Activated CD4-positive, alpha-beta memory T cell treated with anti-CD3 and anti-CD28 coated beads for 36 hours (primary cell): ENCODE data around the gene SMG6. TPM values are rescaled to one million over a fixed set of nuclear protein-coding genes. Genes with fewer than 3 reads are reported as not detected.

ENCODE experiments used
- CTCF ChIA-PET: fragments of 350-600 bp; sonication (Branson Sonifier 250); formaldehyde crosslinking; loops from one replicate; lab custom pipeline; 2021; ENCODE audit warnings: antibody characterized with exemption, inconsistent platforms; lab: Charles Lee
- POLR2A ChIA-PET: fragments of 350-600 bp; sonication (Branson Sonifier 250); formaldehyde crosslinking; loops from one replicate; lab custom pipeline; 2021; ENCODE audit warnings: antibody characterized with exemption; lab: Charles Lee
- DNase-seq: peaks from one replicate; pipeline ENCODE4 v3.0.0-alpha.2; 2020
- H3K27ac Mint-ChIP-seq: one replicate; pipeline ENCODE4 v1.8.0; 2021; ENCODE audit warnings: mixed read lengths
- H3K27me3 Mint-ChIP-seq: one replicate; pipeline ENCODE4 v1.8.0; 2021; ENCODE audit warnings: mixed read lengths
- H3K36me3 Mint-ChIP-seq: one replicate; pipeline ENCODE4 v1.8.0; 2021; ENCODE audit warnings: mixed read lengths
- H3K4me1 Mint-ChIP-seq: one replicate; pipeline ENCODE4 v1.8.0; 2021; ENCODE audit warnings: low read depth, mixed read lengths
- H3K4me3 Mint-ChIP-seq: one replicate; pipeline ENCODE4 v1.8.0; 2021; ENCODE audit warnings: mild to moderate bottlenecking, mixed read lengths
- H3K9me3 Mint-ChIP-seq: one replicate; pipeline ENCODE4 v1.8.0; 2021; ENCODE audit warnings: mixed read lengths
- intact Hi-C: fragments of 100-400 bp; cut with micrococcal nuclease; formaldehyde crosslinking; loops from one replicate; pipeline ENCODE4 v1.15.1; 2023
- total RNA-seq, 2 experiments: library from RNA; stranded (reverse); gene quantifications; one replicate each; pipeline ENCODE4 v1.2.3, GENCODE V29; 2021

The SMG6 gene
- total RNA-seq, 2 experiments from 2014 or later: 17.2 to 20.3 TPM

DNA sequence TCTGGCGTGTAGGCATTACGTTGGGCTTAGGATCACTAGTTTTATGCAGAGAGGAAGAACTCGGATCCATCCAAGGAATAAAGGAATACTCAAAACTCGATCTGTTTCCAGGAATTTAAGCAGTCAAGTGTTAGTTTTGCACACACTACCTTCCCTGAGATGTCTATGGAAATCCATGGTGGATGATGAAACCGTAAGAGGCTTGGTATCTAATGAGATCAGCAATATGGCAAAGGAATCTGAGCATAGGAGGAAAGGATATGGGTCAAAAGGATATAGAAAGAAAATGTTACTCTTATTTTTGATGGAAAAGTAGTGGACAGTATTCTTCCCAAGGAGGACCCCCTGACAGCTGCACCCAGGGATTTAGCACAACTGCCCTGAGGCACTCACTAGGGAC is 59.6 kb downstream of the SMG6 start:
- Mint-ChIP-seq H3K36me3 (peaks cover 17% of the 10 kb centered on the region), H3K9me3 (no peaks in the 10 kb centered on the region), H3K4me1 (peaks cover 29% of the 10 kb centered on the region), H3K4me3 (no peak overlapping the region), H3K27ac (no peak overlapping the region), H3K27me3 (no peaks in the 10 kb centered on the region)
- ChIA-PET CTCF (interaction anchor here (0.6 to 4.7 kb wide), 33 partner anchors 10 to 637 kb away, joined by 3 to 288 read pairs (median 7); partner anchors contain the start of genes HIC1 and RTN4RL1), POLR2A (interaction anchor here (1.4 kb wide), 1 partner anchor 156 kb away, joined by 5 read pairs; no protein-coding TSS in a partner anchor)
- DNase-seq: no peak
- intact Hi-C loops: loop anchor here (1.0 to 5.0 kb wide), 2 partner anchors 38 to 190 kb away; no protein-coding TSS in a partner anchor

DNA sequence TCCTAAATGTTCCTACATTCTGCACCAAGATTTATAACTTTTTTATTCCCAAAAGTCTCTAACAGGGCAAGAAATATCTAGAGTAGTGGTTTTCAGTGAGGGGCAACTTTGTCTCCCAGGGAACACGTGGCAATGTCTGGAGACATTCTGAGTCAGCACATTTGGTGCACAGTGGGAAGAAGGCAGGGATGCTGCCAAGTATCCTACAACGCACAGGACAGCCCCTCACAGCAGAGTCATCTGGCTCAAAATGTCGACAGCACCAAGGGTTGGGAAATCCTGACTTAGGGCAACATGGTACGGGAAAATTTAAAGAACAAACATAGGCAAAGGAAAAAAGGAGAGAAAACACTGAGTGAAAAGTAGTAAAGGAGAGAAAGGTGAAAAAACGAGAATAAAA is 61.8 kb downstream of the SMG6 start:
- peaks cover 17% of the 10 kb centered on the region for H3K36me3 Mint-ChIP-seq
- H3K4me3 Mint-ChIP-seq: no peak overlapping the region
- no peak for DNase-seq
- no peak overlapping the region for H3K27ac Mint-ChIP-seq
- CTCF ChIA-PET: interaction anchor here (1.0 to 1.9 kb wide), 2 partner anchors 12 to 48 kb away, joined by 5 to 6 read pairs; no protein-coding TSS in a partner anchor
- POLR2A ChIA-PET: no interaction called here
- H3K9me3 Mint-ChIP-seq: no peaks in the 10 kb centered on the region
- H3K4me1 Mint-ChIP-seq: peaks cover 31% of the 10 kb centered on the region
- no peaks in the 10 kb centered on the region for H3K27me3 Mint-ChIP-seq
- intact Hi-C loops: loop anchor here (2.0 to 5.0 kb wide), 3 partner anchors 19 to 49 kb away; no protein-coding TSS in a partner anchor

DNA sequence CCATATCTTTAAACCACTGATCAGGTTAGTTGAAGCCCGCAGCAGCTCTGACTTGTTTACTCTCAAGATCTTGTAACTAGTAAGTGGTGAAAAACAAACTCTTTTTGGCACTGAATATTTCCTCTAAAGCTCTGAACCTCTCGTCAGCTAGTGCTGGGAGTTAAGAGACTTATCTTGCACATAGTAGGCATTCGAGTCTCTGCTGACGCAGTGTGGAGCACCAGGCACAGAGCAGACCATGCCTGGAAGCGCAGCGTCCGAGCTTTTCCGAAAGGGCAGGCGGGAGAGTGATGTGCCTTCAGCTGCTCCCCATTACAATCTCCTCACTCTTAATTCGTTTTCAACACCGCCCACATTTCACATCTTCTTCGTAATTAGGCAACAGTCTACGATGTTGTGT is 63.0 kb downstream of the SMG6 start:
- Mint-ChIP-seq H3K27ac (peak overlapping the region; percentile 85), H3K36me3 (peaks cover 24% of the 10 kb centered on the region), H3K27me3 (no peaks in the 10 kb centered on the region), H3K4me3 (no peak overlapping the region), H3K9me3 (no peaks in the 10 kb centered on the region), H3K4me1 (peaks cover 42% of the 10 kb centered on the region)
- ChIA-PET CTCF (interaction anchor here (1.3 to 1.9 kb wide), 5 partner anchors 13 to 186 kb away, joined by 6 to 13 read pairs (median 7); partner anchors contain the start of gene HIC1), POLR2A (interaction anchor here (1.1 to 1.5 kb wide), 2 partner anchors 13 to 95 kb away, joined by 3 to 6 read pairs; partner anchors contain the start of gene TSR1)
- intact Hi-C loops: loop anchor here (1.0 to 5.0 kb wide), 5 partner anchors 18 to 170 kb away; no protein-coding TSS in a partner anchor
- DNase-seq: no peak

DNA sequence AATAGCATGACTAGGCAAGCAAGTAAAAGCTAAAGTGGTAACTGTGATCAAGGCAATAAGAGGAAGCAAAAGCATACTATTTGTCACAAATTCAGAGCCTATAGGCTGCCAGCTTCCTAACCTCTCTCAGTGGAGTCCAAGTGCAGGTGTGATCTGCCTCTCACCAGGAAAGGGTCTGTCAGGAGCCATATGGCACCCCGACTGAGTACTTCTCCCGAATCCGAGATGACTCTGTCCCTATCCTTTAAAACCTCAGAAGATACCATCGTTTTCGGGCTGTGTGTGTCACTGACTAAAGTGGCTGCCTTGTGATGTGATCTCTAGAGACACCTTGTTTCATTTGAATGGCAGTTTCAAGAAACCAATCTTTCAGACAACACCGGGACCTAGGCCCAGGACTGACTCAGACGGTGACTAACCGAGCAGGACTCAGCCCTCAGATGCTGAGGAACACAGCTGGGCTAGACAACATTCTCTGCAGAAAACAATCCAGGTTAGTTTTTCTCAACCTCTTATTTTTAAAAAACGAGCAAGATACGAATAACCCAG is 63.6 kb downstream of the SMG6 start:
- Mint-ChIP-seq H3K4me3 (no peak overlapping the region), H3K4me1 (peaks cover 41% of the 10 kb centered on the region), H3K9me3 (no peaks in the 10 kb centered on the region), H3K27ac (peak overlapping the region; percentile 85), H3K36me3 (peaks cover 24% of the 10 kb centered on the region), H3K27me3 (no peaks in the 10 kb centered on the region)
- peak; percentile 77 for DNase-seq
- intact Hi-C loops: loop anchor here (1.0 to 5.0 kb wide), 5 partner anchors 17 to 170 kb away; no protein-coding TSS in a partner anchor
- CTCF ChIA-PET: interaction anchor here (0.6 to 1.9 kb wide), 7 partner anchors 14 to 185 kb away, joined by 4 to 13 read pairs (median 6); partner anchors contain the start of gene HIC1
- POLR2A ChIA-PET: interaction anchor here (0.6 to 1.5 kb wide), 4 partner anchors 14 to 96 kb away, joined by 3 to 6 read pairs (median 3); partner anchors contain the start of gene TSR1

DNA sequence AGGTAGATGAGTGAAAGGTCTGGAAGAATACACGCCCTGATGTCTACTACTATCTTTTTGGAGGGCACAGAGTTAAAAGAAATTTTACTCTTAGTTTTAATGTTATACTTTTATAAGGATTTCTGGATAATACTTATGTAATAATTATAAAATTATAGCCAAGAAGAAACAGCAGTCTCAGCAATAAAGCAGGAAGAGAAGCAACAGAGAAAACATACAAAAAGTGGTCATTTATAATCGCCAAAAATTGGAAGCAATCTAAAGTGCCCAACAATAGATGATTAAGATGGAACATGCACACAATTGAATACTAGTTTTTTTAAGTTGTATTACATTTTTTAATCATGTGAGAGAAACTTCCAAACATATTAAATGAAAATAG is 64.4 kb downstream of the SMG6 start:
- Mint-ChIP-seq H3K4me1 (peaks cover 34% of the 10 kb centered on the region), H3K27ac (no peak overlapping the region), H3K4me3 (no peak overlapping the region)

DNA sequence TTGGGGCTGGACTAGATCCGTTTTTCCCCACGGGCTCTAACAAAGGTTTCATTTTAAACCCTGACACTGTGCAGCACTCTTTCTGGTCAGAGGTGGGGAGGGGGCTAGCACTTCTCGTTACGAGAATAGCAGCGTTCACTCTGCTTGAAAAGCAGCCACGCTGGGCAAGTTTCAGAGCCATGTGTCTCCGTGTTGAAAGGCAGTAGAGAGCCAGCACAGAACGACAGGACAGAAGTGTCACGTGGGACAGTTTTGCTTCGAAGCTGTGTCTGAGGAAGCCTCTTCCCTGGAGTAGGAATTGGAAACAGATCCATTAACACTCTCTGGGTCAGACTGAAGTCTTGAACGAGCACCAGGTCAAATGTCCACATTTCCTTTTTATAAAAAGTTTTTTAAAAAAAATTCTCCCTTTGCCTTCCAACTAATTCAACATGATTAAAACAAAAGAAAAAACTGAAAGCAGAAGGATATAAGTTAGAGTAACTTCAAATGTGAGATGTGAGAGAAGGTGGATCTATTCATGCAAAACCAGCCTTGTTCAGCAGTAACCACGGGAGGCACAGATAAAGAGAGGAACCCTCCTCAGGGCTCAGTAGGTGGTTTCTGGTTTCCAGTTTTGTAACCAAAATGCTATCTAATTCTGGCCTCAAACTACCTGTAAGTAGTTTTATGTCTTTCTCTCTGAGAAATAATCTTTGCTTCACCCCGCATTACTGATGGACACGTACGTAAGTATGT is 65.0 kb downstream of the SMG6 start:
- POLR2A ChIA-PET: no interaction called here
- no peak for DNase-seq
- CTCF ChIA-PET: interaction anchor here (0.8 to 1.0 kb wide), 3 partner anchors 16 to 182 kb away, joined by 3 read pairs; no protein-coding TSS in a partner anchor
- Mint-ChIP-seq H3K27me3 (no peaks in the 10 kb centered on the region), H3K9me3 (no peaks in the 10 kb centered on the region), H3K36me3 (peaks cover 24% of the 10 kb centered on the region), H3K27ac (no peak overlapping the region), H3K4me3 (no peak overlapping the region), H3K4me1 (peaks cover 34% of the 10 kb centered on the region)
- intact Hi-C loops: no loop called here

More for the DNA sequence above, 64.4 kb downstream of the SMG6 start:
- POLR2A ChIA-PET: interaction anchor here (0.6 to 1.5 kb wide), 3 partner anchors 15 to 42 kb away, joined by 3 to 6 read pairs (median 3); no protein-coding TSS in a partner anchor
- intact Hi-C loops: no loop called here
- Mint-ChIP-seq H3K36me3 (peaks cover 24% of the 10 kb centered on the region), H3K27me3 (no peaks in the 10 kb centered on the region), H3K9me3 (no peaks in the 10 kb centered on the region)
- CTCF ChIA-PET: interaction anchor here (0.6 to 1.8 kb wide), 3 partner anchors 98 to 185 kb away, joined by 5 to 13 read pairs (median 9); partner anchors contain the start of gene HIC1
- DNase-seq: no peak

DNA sequence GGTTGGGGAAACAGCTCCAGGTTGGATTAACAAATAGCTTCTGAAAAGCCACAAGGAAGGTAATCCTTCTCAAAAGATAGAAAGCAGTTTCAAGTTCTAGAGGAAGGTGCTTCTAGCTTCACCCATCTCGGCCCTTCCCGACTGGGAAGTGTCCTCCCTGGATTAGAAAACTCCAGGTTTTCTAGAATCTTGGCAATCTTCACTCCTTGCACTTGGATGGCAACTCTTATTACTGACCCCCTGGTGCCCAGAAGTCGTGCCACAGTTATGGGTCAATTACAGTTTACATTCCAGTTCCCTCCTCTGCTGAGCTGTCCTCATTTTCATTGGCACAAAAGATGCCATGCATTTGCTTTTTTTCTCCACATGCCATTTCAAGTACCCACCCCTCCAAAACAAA is 65.6 kb downstream of the SMG6 start:
- Mint-ChIP-seq H3K27ac (no peak overlapping the region), H3K4me1 (peaks cover 36% of the 10 kb centered on the region), H3K4me3 (no peak overlapping the region), H3K27me3 (no peaks in the 10 kb centered on the region), H3K9me3 (no peaks in the 10 kb centered on the region), H3K36me3 (peaks cover 24% of the 10 kb centered on the region)
- DNase-seq: no peak
- ChIA-PET CTCF (interaction anchor here (0.8 to 1.0 kb wide), 3 partner anchors 15 to 181 kb away, joined by 3 read pairs; no protein-coding TSS in a partner anchor), POLR2A (interaction anchor here (0.7 kb wide), 1 partner anchor 19 kb away, joined by 3 read pairs; no protein-coding TSS in a partner anchor)
- intact Hi-C loops: no loop called here

DNA sequence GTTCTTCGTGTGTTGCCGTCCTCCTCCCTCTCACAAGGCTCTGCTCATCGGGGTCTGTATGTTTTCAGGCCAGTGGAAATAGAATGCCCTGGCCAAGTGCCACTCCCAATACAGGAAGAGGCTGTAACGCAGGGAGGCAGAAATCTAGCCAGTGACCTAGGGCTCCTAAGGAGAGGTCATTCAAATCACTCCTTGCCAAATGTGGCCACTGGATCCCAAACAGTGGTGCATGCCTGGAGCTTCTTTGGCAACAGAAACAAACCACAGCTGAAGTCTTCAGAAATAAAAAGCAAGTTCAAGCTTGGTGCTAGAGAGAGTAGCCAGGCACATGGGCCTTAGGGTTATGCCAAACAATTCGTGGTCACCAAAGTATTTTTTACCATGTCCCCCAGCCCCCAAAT is 66.1 kb downstream of the SMG6 start:
- CTCF ChIA-PET: interaction anchor here (0.8 to 1.0 kb wide), 3 partner anchors 15 to 180 kb away, joined by 3 read pairs; no protein-coding TSS in a partner anchor
- Mint-ChIP-seq H3K36me3 (peaks cover 21% of the 10 kb centered on the region), H3K9me3 (no peaks in the 10 kb centered on the region), H3K27ac (no peak overlapping the region), H3K4me3 (no peak overlapping the region), H3K27me3 (no peaks in the 10 kb centered on the region), H3K4me1 (peaks cover 39% of the 10 kb centered on the region)
- POLR2A ChIA-PET: interaction anchor here (0.7 kb wide), 1 partner anchor 19 kb away, joined by 3 read pairs; no protein-coding TSS in a partner anchor
- no peak for DNase-seq
- intact Hi-C loops: no loop called here

DNA sequence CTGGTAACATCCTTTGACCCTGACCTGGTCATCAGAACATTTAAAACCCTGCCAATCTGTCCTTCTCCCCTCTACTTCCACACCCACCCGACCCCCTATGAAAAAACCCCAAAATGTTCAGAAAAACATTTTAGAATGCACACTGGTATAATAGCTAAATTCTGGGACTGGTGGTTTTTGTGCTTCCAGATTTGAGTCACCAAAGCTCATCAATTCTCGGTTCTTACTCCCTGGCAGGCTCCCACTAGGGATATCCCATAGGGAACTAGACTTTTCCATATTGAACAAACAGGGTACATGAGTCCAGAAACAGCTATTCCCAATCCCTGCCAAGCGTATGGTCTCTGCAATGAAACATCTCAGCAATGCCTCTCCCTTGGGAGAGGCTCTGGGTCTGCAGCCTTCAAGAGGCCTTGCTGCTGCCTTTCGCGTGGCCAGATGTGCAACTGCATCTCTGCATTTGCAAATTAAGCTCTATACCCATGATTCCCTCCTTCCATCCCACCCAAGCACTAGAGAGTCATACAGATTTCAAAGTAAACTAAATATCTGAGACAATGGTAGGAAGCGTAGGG is 67.7 kb downstream of the SMG6 start:
- H3K27ac Mint-ChIP-seq: no peak overlapping the region
- ChIA-PET CTCF (interaction anchor here (0.8 to 1.6 kb wide), 3 partner anchors 9 to 181 kb away, joined by 3 to 9 read pairs (median 6); partner anchors contain the start of gene HIC1), POLR2A (no interaction called here)
- peaks cover 45% of the 10 kb centered on the region for H3K4me1 Mint-ChIP-seq
- no peak overlapping the region for H3K4me3 Mint-ChIP-seq
- no peak for DNase-seq
- no peaks in the 10 kb centered on the region for H3K9me3 Mint-ChIP-seq
- no peaks in the 10 kb centered on the region for H3K27me3 Mint-ChIP-seq
- peaks cover 17% of the 10 kb centered on the region for H3K36me3 Mint-ChIP-seq
- intact Hi-C loops: no loop called here

DNA sequence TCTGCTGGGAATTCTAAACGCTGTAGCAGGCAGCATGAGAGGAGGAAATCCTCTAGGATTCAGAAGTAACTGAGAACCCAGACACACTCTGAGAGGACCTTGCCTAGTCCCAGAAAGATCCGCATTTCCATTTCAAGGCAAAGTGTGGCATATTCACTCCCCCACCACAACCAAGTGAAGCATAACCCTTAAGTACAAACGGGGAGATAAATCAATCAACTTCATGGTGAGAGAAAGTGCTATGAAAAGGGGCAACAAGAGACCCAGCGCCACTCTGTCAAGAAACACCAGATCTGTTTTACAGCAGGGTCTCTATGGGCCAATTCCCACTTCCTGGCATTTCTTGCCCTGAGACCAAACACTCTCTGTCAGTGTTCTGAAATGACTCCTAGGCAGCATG is 68.3 kb downstream of the SMG6 start:
- no peak overlapping the region for H3K4me3 Mint-ChIP-seq
- ChIA-PET POLR2A (no interaction called here), CTCF (interaction anchor here (1.6 kb wide), 2 partner anchors 10 to 180 kb away, joined by 6 to 9 read pairs; partner anchors contain the start of gene HIC1)
- H3K4me1 Mint-ChIP-seq: peaks cover 44% of the 10 kb centered on the region
- no peak for DNase-seq
- intact Hi-C loops: no loop called here
- no peaks in the 10 kb centered on the region for H3K9me3 Mint-ChIP-seq
- no peak overlapping the region for H3K27ac Mint-ChIP-seq
- peaks cover 15% of the 10 kb centered on the region for H3K36me3 Mint-ChIP-seq
- H3K27me3 Mint-ChIP-seq: no peaks in the 10 kb centered on the region

DNA sequence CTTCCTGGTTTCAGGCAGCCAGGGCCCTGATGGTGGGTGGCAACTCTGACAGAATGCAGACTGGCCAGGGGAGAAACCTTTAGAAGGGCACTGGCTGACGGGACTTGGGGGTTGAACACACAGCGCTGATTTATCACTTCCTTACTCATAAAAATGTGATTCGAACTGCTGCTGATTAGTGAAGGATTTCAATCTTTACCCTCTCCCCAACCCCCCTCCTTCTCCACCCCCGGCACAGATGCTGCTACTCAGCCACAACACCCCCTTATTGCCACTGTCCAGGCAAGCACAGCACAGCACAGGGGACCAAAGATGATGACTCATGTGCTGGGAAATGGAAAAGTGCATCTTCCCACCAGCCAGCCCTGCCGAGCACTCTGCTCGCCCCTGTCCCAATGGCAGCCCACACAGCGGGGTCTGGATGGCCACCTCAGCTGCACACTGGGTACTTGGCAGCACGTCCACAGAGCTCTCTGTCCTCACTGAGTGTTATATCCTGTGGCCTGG is 70.1 kb downstream of the SMG6 start:
- Mint-ChIP-seq H3K27ac (peak overlapping the region; percentile 51), H3K27me3 (no peaks in the 10 kb centered on the region), H3K4me1 (peaks cover 36% of the 10 kb centered on the region), H3K36me3 (peaks cover 14% of the 10 kb centered on the region), H3K9me3 (no peaks in the 10 kb centered on the region), H3K4me3 (no peak overlapping the region)
- ChIA-PET CTCF (no interaction called here), POLR2A (no interaction called here)
- intact Hi-C loops: no loop called here
- no peak for DNase-seq
